GM10266 (cell line): ENCODE measurements around the gene PRSS21.

Experiments
- DNase-seq: peaks from one replicate; pipeline ENCODE4 v3.0.0; 2012; ENCODE audit errors: extremely low spot score
- CTCF ChIP-seq: IDR thresholded peaks from 2 replicates; pipeline ENCODE4 v1.5.1; 2012; ENCODE audit warnings: mild to moderate bottlenecking, low read depth; ENCODE audit not compliant: control insufficient read depth, insufficient read depth; ENCODE audit errors: missing control alignments

The PRSS21 gene

DNA sequence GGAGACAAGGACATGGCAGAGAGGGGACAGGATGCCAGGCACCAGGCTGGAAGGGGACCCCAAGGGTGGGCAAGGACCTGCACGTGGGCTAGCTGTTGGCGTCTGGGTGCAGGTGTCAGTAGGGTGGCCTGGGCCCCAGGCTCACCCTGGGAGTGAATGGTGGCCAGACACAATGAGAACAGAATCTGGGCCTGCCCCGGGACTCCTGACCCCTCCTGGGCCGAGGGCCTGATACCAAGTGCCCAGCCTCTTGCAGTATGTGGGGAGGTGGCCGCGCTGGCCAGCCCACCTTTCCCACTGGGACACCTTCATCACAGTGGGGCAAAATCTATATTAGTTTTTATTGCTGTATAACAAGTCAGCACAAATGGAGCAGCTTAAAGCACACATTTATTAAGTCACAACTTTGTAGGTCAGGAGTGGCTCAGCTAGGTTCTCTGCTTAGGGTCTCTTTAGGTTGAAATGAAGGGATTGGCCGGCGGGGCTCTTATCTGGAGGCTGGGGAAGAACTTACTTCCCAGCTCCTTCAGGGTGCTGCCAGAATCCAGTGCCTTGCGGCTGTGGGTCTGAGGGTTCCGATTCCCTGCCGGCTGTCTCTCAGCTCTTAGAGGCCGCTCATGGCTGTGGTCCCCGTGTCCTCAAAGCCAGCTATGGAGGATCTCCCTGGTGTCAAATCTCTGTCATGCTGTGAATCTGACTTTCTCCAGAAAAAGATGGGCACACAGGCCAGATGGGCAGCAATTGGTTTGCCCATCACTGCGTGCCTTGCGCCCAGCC, 33.3 kb upstream of the PRSS21 start:
- TF ChIP-seq CTCF = no peak

GRCh38 chr16:2784358-2785100, 32.5 kb upstream of the PRSS21 start:
- no peak for DNase-seq
- TF ChIP-seq CTCF = no peak

More for the DNA sequence above, 33.3 kb upstream of the PRSS21 start:
- DNase-seq = no peak

DNA sequence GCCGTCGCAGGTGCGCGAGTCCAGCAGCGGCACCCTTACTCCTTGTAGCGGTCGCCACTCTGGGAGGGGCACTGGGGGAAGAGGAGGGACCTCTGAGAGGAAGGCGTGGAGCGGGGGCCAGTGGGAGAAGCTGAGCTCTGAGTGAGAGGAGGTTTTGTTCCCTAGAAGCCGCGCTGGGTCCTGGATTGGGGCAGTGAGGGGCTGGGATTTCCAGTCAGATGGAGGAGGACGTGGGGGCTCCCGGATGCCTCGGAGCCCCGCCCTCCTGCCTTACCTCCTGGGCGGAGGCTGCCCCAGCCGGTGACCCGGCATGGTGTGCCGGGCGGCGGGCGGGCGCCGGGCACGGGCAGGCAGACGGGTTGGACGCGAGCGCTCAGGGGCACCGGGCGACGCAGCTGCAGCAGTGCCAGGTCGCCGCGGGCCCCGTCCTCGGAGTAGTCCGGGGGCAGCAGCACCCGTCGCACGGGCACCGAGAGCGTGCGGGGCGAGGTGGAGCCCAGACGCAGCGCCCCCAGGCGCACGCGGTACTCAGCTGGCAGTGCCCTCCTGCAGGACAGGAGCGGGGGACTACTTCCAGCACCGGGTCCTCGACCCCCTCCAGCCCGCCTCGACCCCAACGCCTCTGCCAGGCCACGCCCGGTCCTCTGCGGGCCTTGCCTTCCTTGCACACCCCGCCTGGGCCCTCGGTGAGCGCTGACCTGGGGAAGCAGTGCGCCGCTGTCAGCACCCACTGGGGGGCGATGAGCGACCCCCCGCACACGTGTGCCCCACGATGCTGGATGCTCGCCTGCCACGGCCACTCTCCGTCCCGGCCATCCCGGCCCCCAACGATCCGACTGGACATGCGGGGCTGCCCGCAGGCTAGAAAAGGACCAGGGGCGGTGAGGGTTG, 31.7 kb upstream of the PRSS21 start:
- TF ChIP-seq CTCF = no peak
- no peak for DNase-seq

- no peak for DNase-seq
- no peak for TF ChIP-seq CTCF
Measured at GRCh38 chr16:2786061-2786825, 30.8 kb upstream of the PRSS21 start.

GRCh38 chr16:2786826-2787151, 30.2 kb upstream of the PRSS21 start:
- no peak for TF ChIP-seq CTCF
- DNase-seq = no peak

DNA sequence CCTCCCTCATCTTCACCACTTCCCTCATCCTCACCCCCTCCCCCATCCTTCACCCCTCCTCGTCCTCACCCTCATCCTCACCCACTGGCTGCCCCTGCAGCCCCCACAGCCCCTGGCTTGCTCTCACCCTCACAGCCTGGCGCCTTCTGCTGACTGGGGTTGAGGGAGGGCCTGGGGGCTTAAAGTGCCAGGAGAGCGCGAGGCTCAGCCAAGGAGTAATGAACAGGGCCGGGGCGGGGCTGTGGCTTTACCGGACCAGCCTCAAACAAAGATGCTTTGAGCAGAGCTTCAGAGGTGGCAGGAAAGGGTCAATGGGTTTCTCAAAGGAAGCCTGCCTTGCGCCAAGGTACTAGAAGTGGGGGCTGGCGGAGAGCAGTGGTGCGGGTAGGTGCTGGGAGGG, 29.6 kb upstream of the PRSS21 start, which contains the start of gene PRSS33:
Gene PRSS33, minus strand, starts transcription at position 155 of the 400 bp plus-strand sequence. CDS start 1,013 bp downstream, outside the sequence.
- TF ChIP-seq CTCF = no peak
- DNase-seq = no peak
